NCI-H2029 (cell line): Measurements from ENCODE around the gene CHAMP1.
"Not testable (repeated sequence)": the region's sequence is repeated elsewhere in the genome, so short reads cannot be mapped to it uniquely, and the experiment has no call there.

ENCODE experiments used
- DNase-seq: peaks from one replicate; lab custom pipeline; 2025; lab: John Stamatoyannopoulos, UW

CHAMP1 gene

DNA sequence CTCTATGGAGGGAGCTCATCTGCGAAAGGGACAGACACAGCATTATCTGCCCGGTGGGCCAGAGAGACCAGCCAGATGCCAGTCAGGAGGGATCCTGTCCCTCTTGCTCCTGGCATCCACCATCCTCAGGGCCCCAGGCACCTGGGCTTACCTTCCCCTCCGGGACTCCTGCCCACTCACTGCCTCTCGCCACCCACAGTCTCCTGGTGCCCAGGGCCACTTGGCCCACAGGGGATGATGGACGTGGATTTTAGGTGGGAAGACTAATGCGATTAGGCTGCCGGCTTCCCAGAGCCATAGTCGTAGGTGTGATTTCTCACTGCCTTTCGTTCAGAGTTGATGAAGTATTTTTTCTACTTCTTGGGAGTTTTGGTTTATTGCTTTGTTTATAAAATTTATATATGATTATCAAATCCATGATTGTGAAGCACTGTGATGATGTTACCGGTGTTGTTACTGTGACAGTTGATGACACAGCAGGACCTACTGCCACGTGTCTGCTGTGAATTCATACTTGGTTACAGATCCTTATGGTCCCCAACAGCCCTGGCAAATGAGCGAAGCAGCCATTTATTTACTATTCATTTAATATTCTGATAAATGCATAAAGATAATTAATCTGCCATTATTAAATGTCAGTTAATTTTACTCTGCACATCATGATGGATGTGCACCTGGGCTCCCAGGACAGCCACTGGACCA is 14.5 kb upstream of the CHAMP1 start:
- DNase-seq: no peak

DNA sequence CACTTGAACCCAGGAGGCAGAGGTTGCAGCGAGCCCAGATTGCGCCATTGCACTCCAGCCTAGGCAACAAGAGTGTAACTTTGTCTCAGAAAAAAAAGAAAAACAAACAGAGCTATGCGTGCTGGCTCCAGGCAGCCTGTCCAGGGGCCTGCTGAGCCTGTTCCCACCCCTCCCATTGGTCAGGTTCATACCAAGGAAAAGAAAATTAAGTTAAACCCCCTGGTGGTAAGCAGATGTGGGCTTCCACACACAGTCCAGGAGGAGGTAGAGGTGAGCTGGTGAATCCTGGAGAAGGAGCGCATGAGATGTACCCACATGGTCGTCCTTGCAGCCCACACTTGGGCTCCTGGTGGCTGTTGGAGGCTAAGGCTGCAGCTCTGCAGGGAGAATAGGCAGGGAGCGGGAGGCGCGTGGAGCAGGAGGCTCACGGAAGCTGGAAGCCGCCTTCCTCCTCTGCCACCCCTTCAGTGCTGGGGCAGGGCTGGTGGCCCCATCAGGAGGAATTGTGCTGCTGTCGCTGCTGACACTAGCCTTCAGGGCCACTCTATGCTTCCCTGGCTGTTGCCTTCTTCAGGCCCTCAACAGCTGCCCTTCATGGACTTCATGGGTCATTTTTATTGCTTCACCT is 10.5 kb upstream of the CHAMP1 start:
- no peak for DNase-seq

DNA sequence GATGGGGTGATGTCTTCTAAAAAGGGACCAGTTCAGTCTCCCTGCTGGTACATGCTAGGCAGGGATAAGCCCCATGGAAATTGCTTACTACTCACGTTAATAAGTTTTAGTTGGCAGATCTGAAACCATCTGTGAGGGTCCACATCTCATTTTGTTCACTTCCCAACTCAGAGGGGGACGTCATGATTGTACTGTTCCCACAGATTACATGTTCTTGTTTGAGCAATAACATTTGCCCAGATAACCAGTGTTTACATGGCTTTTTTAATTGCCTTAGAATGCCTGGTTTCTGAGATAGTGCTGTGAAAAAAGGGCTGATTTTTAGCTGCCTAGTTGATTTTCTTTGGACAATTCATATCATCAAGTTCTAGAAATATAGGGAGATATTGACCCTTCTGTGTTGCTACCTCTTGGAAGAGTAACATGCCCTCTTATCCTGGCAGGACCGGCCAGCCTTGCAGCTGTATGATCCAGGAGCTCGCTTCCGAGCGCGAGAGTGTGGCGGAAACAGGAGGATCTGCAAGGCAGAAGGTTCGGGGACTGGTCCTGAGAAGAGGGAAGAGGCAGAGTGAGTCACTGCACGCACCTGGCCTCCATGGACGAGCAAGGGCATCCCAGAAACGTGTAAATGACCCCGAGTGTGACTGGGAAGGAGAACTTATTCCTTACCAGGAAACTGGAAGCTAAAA is 9.8 kb upstream of the CHAMP1 start:
- DNase-seq: no peak

DNA sequence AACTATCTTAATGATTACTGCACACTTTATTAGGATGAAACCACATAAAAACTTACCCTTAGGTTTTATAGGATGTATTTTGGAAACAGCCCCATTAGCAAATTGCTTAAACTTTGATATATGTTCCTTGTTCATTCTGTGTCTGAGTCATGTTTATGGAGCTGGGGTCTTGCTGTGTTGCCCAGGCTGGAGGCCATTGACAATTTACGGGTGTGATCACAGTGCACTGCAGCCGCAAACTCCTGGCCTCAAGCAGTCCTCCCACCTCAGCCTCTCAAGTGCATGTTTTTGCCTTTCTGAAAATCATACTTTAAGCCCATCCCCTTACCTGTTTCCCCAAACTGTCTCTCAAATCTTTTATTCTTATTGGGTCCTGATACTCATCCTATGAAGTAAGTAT is 5.2 kb upstream of the CHAMP1 start:
- DNase-seq: no peak

DNA sequence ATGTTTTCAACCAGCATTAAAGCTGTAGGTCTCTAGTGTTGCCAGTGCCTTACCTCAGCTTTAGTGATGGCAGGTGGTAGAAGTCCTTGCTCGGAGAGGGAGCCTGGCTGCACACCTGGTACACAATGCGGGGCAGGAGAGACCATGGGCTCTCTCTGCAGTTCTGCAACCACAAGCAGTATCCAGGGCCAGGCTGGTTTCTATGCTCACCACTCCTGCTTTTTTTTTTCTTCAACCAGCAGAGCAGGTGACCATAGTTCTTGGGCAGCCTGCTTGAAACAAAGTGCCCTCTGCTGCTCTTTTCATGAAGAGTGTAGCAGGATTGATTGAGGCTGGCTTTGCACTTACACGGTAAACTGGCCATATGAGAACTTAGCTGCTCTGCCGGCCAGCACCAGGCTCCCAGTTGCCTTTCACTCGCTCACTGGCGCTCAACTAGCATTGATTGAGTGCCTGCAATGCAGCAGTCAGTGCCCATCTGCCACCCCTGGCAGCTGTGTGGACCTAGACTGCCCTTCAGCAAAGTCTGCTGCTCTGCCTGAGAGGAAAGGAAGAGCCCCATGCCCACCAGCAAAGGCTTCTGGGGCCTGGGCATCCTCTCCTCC is 4.4 kb upstream of the CHAMP1 start:
- DNase-seq: no peak

DNA sequence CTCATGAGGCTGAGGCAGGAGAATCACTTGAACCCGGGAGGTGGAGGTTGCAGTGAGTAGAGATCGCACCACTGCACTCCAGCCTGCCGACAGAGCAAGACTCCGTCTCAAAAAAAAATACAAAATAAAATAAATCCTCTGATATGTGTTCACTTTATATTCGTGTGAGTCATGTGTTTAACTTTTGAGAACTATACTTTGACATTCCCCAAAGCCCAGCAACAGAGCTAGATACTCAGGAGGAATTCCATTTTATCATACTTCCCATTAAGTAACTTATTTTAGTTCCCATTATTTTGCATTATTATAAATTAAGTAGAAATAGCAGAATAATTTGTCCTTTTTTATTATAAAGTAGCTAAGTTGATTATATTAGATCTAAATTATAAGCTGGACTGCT is 3.3 kb upstream of the CHAMP1 start:
- DNase-seq: no peak

DNA sequence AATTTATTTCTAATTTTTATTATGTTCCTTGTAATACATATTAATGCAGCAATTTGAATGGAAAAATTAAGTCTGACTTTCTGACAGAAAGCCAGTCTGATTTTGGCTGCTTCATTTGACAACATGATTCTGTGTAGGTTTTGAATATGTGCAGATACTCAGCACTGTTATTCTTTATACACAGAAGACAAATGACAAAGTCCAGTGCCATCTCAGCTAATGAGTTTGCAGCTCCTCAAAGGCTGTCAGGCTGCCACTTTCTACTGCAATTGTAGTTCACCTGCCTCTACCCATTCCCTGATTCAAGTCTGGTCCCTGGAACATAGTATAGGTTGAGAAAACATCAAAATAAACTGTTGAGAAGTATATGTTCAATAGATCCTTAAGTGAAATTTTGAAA is 2.9 kb upstream of the CHAMP1 start:
- no peak for DNase-seq

DNA sequence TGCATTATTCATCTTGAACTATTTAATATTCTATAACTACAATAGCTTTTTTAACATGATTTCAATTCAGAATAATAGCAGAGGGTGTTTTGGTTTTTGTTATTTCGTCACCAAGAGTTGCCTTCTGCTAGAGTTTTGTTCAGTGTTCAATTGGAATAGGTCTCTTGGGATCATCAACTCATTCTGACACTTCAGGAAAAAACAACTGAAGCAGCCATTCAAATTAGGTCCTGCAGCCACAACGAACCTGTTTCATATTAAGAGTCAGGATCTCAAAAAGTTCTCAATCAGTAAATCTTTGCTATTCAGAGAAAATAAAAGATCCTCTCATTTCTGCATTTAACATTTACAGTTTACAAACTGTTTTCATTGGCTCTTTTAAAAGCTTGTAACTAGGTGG is 2.4 kb upstream of the CHAMP1 start:
- no peak for DNase-seq

DNA sequence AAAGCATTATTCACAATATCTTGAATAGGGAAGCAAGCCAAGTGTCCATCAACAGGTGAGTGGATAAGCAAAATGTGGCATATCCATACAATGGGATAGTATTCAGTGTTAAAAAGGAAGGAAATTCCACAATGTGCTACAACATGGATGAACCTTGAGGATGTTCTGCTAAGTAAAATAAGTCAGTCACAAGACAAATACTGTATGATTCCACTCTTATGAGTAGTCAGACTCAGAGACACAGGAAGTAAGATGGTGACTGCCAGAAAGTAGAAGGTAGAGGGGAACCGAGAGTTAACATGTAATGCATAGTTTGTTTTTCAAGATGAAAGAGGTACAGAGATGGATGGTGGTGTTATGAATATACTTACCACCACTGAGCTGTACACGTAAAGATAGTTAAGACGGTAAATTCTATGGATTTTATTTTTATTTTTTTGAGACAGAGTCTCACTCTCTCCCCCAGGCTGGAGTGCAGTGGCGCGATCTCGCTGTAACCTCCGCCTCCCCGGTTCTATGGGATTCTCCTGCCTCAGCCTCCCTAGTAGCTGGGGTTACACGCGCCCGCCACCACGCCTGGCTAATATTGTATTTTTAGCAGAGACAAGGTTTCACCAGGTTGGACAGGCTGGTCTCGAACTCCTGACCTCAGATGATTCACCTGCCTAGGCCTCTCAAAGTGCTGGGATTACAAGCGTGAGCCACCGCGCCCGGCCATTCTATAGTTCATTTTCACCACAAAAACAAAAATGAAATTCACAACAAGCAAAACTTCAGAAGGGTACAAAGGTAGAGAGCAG is 1.0 kb upstream of the CHAMP1 start:
- no peak for DNase-seq

DNA sequence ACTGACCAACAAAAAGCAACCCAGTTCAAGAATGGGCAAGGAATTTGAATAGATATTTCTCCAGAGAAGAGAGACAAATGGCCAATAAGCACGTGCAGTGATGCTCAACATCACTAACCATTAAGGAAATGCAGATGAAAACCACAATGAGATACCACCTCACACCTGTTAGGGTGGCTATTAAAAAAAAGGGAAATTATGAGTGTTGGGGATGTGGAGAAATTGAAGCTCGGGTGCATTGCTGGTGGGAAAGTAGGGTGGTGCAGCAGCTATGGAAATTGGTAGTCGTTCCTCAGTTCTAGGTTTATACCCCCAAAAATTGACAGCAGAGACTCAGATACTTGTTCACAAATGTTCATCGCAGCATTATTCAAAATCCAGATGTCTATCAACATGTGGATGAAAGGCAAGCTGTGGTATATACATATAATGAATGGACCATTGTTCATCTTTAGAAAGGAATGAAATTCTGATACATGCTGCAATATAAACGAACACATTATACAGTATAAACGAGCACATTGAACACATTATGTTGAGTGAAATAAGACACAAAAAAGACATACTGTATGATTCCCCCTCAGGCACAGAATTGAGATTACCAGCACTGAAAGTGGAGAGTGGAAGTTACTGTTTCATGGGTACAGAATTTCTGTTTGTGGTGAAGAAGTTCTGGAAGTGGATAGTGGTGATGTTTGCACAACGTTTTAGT is 927 bp downstream of the CHAMP1 start:
- DNase-seq: no peak

DNA sequence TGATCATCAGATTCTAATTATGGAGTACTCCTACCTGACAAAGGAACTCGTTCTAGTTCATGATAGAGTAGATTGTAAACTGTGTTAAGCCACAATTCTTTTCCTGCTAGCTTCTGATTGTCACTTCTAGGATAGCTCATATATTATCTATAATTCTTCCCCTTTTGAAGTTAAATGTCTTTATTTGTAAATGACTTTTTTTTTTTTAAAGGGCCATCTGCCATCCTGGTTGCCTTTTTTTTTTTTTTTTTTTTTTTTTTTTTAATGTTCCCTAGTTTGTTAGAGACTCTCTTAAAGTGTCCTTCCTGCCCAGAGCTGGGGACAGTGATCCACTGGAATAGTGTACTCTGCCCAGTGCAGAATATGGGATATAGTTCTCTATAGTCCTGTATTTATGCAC is 4.3 kb downstream of the CHAMP1 start:
- no peak for DNase-seq

DNA sequence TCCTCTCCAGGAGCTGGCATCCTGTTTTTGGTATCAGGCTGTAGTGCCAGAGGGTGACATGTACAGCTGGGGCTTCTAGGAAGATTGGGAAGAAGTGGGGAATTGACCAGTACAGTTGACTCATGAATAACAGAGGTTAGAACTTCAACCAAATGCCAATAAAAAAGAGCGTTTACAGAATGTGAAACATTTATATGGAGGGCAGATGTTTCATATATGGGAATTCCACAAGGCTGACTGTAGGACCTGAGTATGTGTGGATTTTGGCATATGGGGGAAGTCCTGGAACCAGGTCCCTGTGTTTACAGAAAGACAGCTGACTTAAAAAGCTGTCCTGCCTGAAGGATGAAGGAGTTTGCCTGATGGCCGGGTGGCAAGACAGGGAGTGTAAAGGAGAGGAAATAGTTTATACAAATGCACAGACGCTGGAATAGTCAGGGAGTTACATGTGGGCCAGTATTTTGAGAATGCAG is 5.2 kb downstream of the CHAMP1 start:
- DNase-seq: no peak

DNA sequence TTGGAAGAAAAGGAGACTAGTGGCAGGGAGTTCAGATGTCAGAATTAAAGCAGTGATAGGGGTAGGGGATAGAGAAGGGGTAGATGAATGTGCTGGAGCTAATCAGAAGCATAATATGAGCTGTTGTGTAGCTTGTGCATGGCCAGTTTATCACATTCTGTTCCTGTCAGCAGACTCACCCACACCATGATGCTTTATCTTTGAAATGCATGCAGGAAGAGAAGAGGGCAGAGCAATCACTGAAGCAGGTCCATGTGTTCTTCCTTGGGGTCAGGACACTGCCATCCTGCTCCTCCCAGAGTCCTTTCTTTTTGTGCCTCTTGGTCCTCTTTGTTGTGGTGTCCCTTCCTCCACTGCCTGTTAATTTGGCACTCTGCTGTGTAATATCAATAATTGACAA is 5.8 kb downstream of the CHAMP1 start:
- no peak for DNase-seq

DNA sequence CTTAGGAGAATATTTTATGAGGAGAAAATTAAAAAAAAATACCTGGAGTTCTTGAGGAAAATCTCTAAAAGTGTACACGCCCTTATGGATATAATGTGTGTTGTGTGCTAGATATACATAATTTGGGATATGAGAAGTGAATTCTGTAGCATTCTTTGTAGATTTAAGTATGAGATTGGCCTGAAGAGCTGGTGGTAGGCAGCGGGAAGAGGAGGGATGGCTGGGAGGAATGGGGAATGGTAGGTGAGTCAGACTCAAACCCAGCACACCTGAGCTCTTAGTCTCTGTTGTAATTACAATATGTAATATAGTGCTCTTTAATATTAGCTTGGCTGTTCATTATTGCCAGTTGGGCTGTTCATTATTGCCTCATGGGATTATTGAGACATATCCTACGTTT is 7.0 kb downstream of the CHAMP1 start:
- no peak for DNase-seq

DNA sequence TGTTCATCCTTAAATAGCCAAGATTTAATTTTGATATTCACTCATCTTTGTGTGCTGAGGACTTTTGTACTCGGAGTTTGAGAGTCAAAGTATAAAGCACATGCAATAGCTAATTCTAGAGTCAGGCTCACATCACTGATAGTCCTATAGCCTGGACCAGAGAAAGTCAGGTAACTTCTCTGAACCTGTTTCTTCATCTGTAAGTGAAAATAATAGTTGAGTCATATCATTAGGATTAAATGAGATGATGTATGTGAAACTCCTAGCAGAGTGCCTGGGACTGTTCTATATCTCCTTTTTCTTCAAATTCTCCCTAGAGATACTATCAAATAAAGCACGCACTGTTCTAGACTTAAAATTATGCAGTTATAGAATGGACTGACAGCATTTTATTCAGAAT is 9.0 kb downstream of the CHAMP1 start:
- no peak for DNase-seq

DNA sequence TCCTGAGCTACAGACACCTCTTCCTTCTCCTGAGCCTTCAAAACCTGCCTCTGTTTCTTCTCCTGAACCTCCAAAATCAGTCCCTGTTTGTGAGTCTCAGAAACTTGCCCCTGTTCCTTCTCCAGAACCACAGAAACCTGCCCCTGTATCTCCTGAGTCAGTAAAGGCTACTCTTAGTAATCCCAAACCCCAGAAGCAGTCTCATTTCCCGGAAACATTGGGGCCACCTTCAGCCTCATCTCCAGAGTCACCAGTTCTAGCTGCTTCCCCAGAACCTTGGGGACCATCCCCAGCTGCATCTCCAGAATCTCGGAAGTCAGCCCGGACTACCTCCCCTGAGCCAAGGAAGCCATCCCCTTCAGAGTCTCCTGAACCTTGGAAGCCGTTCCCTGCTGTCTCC is 10.0 kb downstream of the CHAMP1 start:
- DNase-seq: no peak

DNA sequence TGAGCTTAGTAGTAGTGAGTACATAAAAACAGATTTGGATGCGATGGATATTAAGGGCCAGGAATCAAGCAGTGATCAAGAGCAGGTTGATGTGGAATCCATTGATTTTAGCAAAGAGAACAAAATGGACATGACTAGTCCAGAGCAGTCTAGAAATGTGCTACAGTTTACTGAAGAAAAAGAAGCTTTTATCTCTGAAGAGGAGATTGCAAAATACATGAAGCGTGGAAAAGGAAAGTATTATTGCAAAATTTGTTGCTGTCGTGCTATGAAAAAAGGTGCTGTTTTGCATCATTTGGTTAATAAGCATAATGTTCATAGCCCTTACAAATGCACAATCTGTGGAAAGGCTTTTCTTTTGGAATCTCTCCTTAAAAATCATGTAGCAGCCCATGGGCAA is 11.4 kb downstream of the CHAMP1 start:
- DNase-seq: no peak

DNA sequence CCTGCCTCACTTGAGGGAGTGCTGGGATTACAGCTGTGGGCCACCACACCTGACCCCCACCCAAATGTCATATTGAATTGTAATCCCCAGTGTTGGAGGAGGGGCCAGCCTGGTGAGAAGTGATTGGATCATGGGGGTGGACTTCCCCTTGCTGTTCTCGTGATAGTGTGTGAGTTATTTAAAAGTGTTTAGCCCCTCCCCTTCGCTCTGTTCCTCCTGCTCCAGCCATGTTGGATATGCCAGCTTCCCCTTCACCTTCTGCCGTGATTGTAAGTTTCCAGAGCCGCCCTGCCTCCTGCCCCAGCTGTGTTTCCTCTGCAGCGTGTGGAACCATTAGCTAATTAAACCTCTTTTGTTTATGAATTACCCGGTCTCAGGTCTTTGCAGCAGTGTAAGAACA is 13.7 kb downstream of the CHAMP1 start:
- no peak for DNase-seq

DNA sequence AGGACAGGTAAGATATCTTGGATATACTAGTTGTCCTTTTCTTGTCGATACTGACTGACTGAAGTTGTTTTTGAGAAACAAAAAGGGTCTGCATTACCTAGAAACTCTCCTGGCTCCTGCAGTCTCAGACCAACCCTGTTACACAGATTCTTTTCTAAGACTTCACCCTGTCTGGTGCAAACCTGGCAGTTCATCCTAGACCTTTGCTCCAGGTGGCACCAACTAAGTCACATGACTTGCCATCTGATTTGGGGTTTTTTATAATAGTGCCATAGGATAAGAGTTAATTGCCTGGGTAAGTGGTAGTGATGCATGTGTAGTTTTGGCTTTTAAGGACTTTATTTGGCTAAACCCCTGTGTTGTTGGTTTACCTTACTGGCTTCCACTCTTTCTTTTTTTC is 14.3 kb downstream of the CHAMP1 start:
- no peak for DNase-seq

DNA sequence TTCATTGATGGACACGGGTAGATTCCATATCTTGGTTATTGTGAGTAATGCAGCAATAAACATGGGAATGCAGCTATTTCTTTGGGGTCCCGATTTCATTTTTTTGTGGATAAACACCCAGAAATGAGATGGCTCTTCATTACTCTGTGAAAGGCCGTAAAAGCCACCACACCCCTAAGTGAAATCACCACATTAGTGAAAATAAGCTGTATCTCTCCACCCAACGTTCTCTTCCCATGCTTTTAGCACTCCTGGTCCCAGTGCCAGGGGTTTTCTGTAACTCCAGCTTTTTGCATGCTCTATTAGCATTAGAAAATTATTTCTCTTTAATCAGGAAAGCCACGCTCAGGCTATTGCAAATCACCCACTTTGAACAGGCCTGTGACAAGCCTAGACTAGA is 15.8 kb downstream of the CHAMP1 start:
- DNase-seq: no peak

DNA sequence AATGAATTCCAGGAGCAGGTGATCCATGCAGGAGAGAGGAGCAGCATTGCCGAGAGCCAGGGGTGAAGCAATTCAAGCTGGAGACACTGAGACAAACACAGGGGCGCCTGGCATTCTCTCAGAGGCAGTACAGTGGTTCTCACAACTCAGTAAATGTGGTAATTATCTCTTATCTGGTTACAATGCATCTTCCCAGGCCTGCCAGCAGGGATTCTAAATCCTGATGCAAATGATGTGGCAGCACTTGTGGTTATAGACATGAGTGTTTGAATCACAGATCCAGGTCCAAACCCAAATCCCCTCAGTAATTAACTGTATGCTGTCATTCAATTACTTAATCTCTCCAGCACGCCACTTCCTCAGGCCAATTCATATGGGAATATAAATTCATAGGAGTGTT is 19.6 kb downstream of the CHAMP1 start:
- DNase-seq: not testable (repeated sequence)
